ENCODE results near the gene STXBP2. TPM values are rescaled to one million over a fixed set of nuclear protein-coding genes. Genes with fewer than 3 reads are reported as not detected.

Gene STXBP2
- total and polyA plus RNA-seq, 9 of the 15 experiments (the other 6 are each of a cell fraction or from before 2014, with no cell fraction given): 2.5 to 163 (median 71.3) TPM

GRCh38 chr19:7637374-7638256 lies 705 bp downstream of the STXBP2 start (continued):
- TF ChIP-seq, protein P1, sequence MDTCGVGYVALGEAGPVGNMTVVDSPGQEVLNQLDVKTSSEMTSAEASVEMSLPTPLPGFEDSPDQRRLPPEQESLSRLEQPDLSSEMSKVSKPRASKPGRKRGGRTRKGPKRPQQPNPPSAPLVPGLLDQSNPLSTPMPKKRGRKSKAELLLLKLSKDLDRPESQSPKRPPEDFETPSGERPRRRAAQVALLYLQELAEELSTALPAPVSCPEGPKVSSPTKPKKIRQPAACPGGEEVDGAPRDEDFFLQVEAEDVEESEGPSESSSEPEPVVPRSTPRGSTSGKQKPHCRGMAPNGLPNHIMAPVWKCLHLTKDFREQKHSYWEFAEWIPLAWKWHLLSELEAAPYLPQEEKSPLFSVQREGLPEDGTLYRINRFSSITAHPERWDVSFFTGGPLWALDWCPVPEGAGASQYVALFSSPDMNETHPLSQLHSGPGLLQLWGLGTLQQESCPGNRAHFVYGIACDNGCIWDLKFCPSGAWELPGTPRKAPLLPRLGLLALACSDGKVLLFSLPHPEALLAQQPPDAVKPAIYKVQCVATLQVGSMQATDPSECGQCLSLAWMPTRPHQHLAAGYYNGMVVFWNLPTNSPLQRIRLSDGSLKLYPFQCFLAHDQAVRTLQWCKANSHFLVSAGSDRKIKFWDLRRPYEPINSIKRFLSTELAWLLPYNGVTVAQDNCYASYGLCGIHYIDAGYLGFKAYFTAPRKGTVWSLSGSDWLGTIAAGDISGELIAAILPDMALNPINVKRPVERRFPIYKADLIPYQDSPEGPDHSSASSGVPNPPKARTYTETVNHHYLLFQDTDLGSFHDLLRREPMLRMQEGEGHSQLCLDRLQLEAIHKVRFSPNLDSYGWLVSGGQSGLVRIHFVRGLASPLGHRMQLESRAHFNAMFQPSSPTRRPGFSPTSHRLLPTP (IDR thresholded peaks at IDR 0.05; ENCODE audit: borderline replicate concordance, extremely low read depth, insufficient read length): no peak
- no peak for TF ChIP-seq ELK3 (CRISPR knock-in tag; IDR thresholded peaks at IDR 0.05)
- TF ChIP-seq MTA1 (IDR thresholded peaks at IDR 0.05; ENCODE audit: borderline replicate concordance): no peak
- no peak for TF ChIP-seq NELFE (IDR thresholded peaks at IDR 0.05; ENCODE audit: insufficient read depth, insufficient read length)
- TF ChIP-seq RUNX1 (IDR thresholded peaks at IDR 0.05; ENCODE audit: low read depth): no peak
- TF ChIP-seq, protein P2, sequence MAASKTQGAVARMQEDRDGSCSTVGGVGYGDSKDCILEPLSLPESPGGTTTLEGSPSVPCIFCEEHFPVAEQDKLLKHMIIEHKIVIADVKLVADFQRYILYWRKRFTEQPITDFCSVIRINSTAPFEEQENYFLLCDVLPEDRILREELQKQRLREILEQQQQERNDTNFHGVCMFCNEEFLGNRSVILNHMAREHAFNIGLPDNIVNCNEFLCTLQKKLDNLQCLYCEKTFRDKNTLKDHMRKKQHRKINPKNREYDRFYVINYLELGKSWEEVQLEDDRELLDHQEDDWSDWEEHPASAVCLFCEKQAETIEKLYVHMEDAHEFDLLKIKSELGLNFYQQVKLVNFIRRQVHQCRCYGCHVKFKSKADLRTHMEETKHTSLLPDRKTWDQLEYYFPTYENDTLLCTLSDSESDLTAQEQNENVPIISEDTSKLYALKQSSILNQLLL (CRISPR knock-in tag; IDR thresholded peaks at IDR 0.05; ENCODE audit: borderline replicate concordance): no peak
- TF ChIP-seq PATZ1 (CRISPR knock-in tag; IDR thresholded peaks at IDR 0.05; ENCODE audit: borderline replicate concordance): no peak
- TF ChIP-seq PRPF4 (IDR thresholded peaks at IDR 0.05; ENCODE audit: insufficient read depth, low read depth, low read length, poor library complexity, severe bottlenecking): no peak
- TF ChIP-seq TOE1 (IDR thresholded peaks at IDR 0.05; ENCODE audit: borderline replicate concordance): no peak
- TF ChIP-seq TOE1 (CRISPR knock-in tag; IDR thresholded peaks at IDR 0.05; ENCODE audit: borderline replicate concordance, low read depth): no peak
- TF ChIP-seq, protein P3, sequence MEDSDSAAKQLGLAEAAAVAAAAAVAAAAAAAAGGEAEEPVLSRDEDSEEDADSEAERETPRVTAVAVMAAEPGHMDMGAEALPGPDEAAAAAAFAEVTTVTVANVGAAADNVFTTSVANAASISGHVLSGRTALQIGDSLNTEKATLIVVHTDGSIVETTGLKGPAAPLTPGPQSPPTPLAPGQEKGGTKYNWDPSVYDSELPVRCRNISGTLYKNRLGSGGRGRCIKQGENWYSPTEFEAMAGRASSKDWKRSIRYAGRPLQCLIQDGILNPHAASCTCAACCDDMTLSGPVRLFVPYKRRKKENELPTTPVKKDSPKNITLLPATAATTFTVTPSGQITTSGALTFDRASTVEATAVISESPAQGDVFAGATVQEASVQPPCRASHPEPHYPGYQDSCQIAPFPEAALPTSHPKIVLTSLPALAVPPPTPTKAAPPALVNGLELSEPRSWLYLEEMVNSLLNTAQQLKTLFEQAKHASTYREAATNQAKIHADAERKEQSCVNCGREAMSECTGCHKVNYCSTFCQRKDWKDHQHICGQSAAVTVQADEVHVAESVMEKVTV (CRISPR knock-in tag; IDR thresholded peaks at IDR 0.05): no peak
- no peak for TF ChIP-seq ZFP30 (CRISPR knock-in tag; IDR thresholded peaks at IDR 0.05; ENCODE audit: borderline replicate concordance)
- no peak for TF ChIP-seq JUNB (CRISPR knock-in tag; conservative IDR thresholded peaks at IDR 0.05)
- no peak; the same call in 1 of the 2 replicates for TF ChIP-seq CTBP1 (IDR thresholded peaks at IDR 0.05; ENCODE audit: borderline replicate concordance)
- no peak for TF ChIP-seq ZNF586 (CRISPR knock-in tag; conservative IDR thresholded peaks at IDR 0.05)
- 0 out of 2 replicates have a peak, but pooled peaks have one; percentile 33 for TF ChIP-seq ZNF511 (CRISPR knock-in tag; IDR thresholded peaks at IDR 0.05)
